Chondrocyte (in vitro differentiated cells): ENCODE results near the gene DPP6. TPM values are rescaled to one million over a fixed set of nuclear protein-coding genes. Genes with fewer than 3 reads are reported as not detected.

Experiments used
- DNase-seq: peaks from one replicate; pipeline ENCODE4 v3.0.0; 2021; ENCODE audit warnings: mixed read lengths, low spot score
- H3K27ac Mint-ChIP-seq: one replicate; pipeline ENCODE4 v1.8.0; 2021; ENCODE audit warnings: mild to moderate bottlenecking, moderate library complexity, mixed read lengths; ENCODE audit not compliant: unreplicated experiment
- H3K27me3 Mint-ChIP-seq: 2 replicates; pipeline ENCODE4 v1.8.0; 2021; ENCODE audit warnings: low read depth, mixed read lengths
- H3K36me3 Mint-ChIP-seq: 2 replicates; pipeline ENCODE4 v1.8.0; 2021; ENCODE audit warnings: low read depth, mixed read lengths
- H3K4me1 Mint-ChIP-seq: 2 replicates; pipeline ENCODE4 v1.8.0; 2021; ENCODE audit warnings: low read depth, mild to moderate bottlenecking, mixed read lengths
- H3K4me3 Mint-ChIP-seq: one replicate; pipeline ENCODE4 v1.8.0; 2021; ENCODE audit warnings: mild to moderate bottlenecking, moderate library complexity, mixed read lengths; ENCODE audit not compliant: unreplicated experiment
- H3K9me3 Mint-ChIP-seq: 2 replicates; pipeline ENCODE4 v1.8.0; 2021; ENCODE audit warnings: low read depth, mixed read lengths
- CTCF ChIP-seq: fragments of 200-600 bp; sonication (generic); IDR thresholded peaks from 2 replicates; pipeline ENCODE4 v1.5.0; 2021; ENCODE audit warnings: antibody characterized with exemption, mild to moderate bottlenecking, moderate library complexity
- total RNA-seq: library from RNA; stranded (reverse); gene quantifications from 3 replicates; pipeline ENCODE4 v1.2.1, GENCODE V29; 2021

DPP6 gene
- total RNA-seq, 1 donor from 2014 or later, result not detected

GRCh38 chr7:154765118-154765517 lies 712.9 kb downstream of the DPP6 start:
- TF ChIP-seq CTCF, result no peak
- DNase-seq, result no peak
- Mint-ChIP-seq H3K9me3 (peaks cover 38% of the 10 kb centered on the region), H3K27ac (no peak overlapping the region), H3K27me3 (no peaks in the 10 kb centered on the region), H3K36me3 (no peaks in the 10 kb centered on the region), H3K4me1 (no peaks in the 10 kb centered on the region), H3K4me3 (no peak overlapping the region)

DNA sequence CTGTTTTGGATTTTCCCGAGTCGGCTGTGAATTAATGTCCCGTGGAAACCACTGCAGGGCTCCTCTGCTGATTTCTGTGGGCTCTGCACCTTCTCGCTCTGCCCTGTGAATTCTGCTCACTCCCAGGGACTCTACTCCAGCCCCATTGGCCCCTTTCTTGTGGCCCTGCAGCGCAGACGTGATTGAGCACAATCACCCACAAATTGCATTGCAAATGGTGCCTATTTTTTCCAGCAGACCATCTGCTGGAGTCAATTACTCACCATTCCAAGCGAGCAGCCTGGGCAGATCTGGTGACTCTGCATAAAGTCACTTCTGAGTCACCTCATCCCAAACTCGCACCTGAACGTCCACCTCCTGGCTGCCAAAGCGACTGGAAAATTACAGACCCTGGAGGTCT lies 714.9 kb downstream of the DPP6 start:
- H3K4me3 Mint-ChIP-seq, result no peak overlapping the region
- TF ChIP-seq CTCF, result no peak
- H3K27me3 Mint-ChIP-seq, result no peaks in the 10 kb centered on the region
- H3K27ac Mint-ChIP-seq, result no peak overlapping the region
- no peak for DNase-seq
- H3K9me3 Mint-ChIP-seq, result peaks cover 32% of the 10 kb centered on the region
- H3K36me3 Mint-ChIP-seq, result no peaks in the 10 kb centered on the region
- no peaks in the 10 kb centered on the region for H3K4me1 Mint-ChIP-seq

GRCh38 chr7:154767821-154768415 lies 715.7 kb downstream of the DPP6 start:
- Mint-ChIP-seq H3K27me3 (no peaks in the 10 kb centered on the region), H3K36me3 (peaks cover 2% of the 10 kb centered on the region), H3K4me3 (no peak overlapping the region), H3K4me1 (no peaks in the 10 kb centered on the region), H3K27ac (no peak overlapping the region), H3K9me3 (peaks cover 39% of the 10 kb centered on the region)
- TF ChIP-seq CTCF, result no peak
- DNase-seq, result no peak

- no peak overlapping the region for H3K27ac Mint-ChIP-seq
- H3K36me3 Mint-ChIP-seq, result peaks cover 2% of the 10 kb centered on the region
- no peak for TF ChIP-seq CTCF
- H3K27me3 Mint-ChIP-seq, result no peaks in the 10 kb centered on the region
- DNase-seq, result no peak
- H3K4me3 Mint-ChIP-seq, result no peak overlapping the region
- peaks cover 32% of the 10 kb centered on the region for H3K9me3 Mint-ChIP-seq
- H3K4me1 Mint-ChIP-seq, result no peaks in the 10 kb centered on the region
Observed at GRCh38 chr7:154769001-154769400, 716.8 kb downstream of the DPP6 start.

GRCh38 chr7:154769527-154769926 lies 717.3 kb downstream of the DPP6 start:
- Mint-ChIP-seq H3K4me3 (no peak overlapping the region), H3K27me3 (no peaks in the 10 kb centered on the region), H3K4me1 (no peaks in the 10 kb centered on the region), H3K36me3 (peaks cover 2% of the 10 kb centered on the region), H3K27ac (no peak overlapping the region), H3K9me3 (peaks cover 29% of the 10 kb centered on the region)
- no peak for DNase-seq
- no peak for TF ChIP-seq CTCF
